HepG2 (cell line): Measurements from ENCODE around the gene KLRK1. TPM values are rescaled to one million over a fixed set of nuclear protein-coding genes. Genes with fewer than 3 reads are reported as not detected.
"Not testable (repeated sequence)": the region's sequence is repeated elsewhere in the genome, so short reads cannot be mapped to it uniquely, and the experiment has no call there.

ENCODE experiments used
- ATAC-seq: fragments of 200-7000 bp; cut with Tn5 transposase; 3 replicates; pipeline ENCODE4 v1.9.1; 2020; ENCODE audit warnings: mild to moderate bottlenecking, moderate library complexity
- BruUV-seq: library from RNA; stranded (reverse); fragments of 400-500 nt; replicated peaks from 2 replicates; lab custom pipeline; 2021; lab: Mats Ljungman, UMichigan
- CTCF ChIA-PET: fragments of 300-600 bp; formaldehyde crosslinking; extraction: SDS; loops from one replicate; lab custom pipeline; 2021; ENCODE audit warnings: low total read pairs, inconsistent platforms, low intra/inter-chr PET ratio; lab: Yijun Ruan, JAX
- POLR2A ChIA-PET: fragments of 350-600 bp; sonication (Branson Sonifier 250); formaldehyde crosslinking; loops from one replicate; lab custom pipeline; 2020; ENCODE audit warnings: antibody characterized with exemption, inconsistent platforms; lab: Yijun Ruan, JAX
- DNase-seq: peaks from one replicate; pipeline ENCODE4 v3.0.0-alpha.2; 2015; ENCODE audit warnings: low spot score
- FAIRE-seq: peaks from 3 replicates; lab custom pipeline; 2011; peaks lifted over from hg19 to GRCh38; lab: Jason Lieb, UNC
- H2AFZ ChIP-seq: one replicate; pipeline ENCODE4 v1.6.1; 2011; ENCODE audit warnings: low read length, inconsistent platforms
- H3K27ac ChIP-seq: fragments of 300-600 bp; 3 replicates; pipeline ENCODE4 v1.8.0; 2011; ENCODE audit warnings: mixed run types, mild to moderate bottlenecking, mixed read lengths, low read length, inconsistent platforms; ENCODE audit not compliant: insufficient read depth; ENCODE audit errors: extremely low read length
- H3K27me3 ChIP-seq, 2 experiments: fragments of 200-600 bp in 1 of 2; 2 replicates in 1 of 2; 3 replicates in 1 of 2; pipeline versions ENCODE4 v1.6.0 to v1.8.0; 2011; ENCODE audit warnings: low read length in 2 of 2, mild to moderate bottlenecking in 2 of 2, moderate library complexity in 2 of 2, inconsistent platforms in 1 of 2; ENCODE audit not compliant: insufficient read depth in 2 of 2, control insufficient read depth in 1 of 2
- H3K36me3 ChIP-seq, 2 experiments: fragments of 200-600 bp in 1 of 2; replicated peaks in 1 of 2; 2 replicates in 1 of 2; 3 replicates in 1 of 2; pipeline versions ENCODE4 v1.5.1 to v1.8.0; 2011; ENCODE audit warnings: low read length in 2 of 2, inconsistent platforms in 1 of 2; ENCODE audit not compliant: insufficient read depth in 2 of 2, control insufficient read depth in 1 of 2
- H3K4me1 ChIP-seq: 2 replicates; pipeline ENCODE4 v1.5.1; 2012; ENCODE audit warnings: low read length, inconsistent platforms; ENCODE audit not compliant: insufficient read depth
- H3K4me2 ChIP-seq: 2 replicates; pipeline ENCODE4 v1.6.0; 2011; ENCODE audit warnings: low read depth, low read length, inconsistent platforms
- H3K4me3 ChIP-seq, 3 experiments: fragments of 200-600 bp in 1 of 3; sonication (generic), shearing (Covaris generic) in 1 of 3; replicated peaks in 1 of 3; 2 replicates each; pipeline ENCODE4 v1.5.1; 2011 to 2016; ENCODE audit warnings: low read length in 3 of 3, inconsistent platforms in 2 of 3, low read depth in 2 of 3, mild to moderate bottlenecking in 2 of 3, control low read depth in 1 of 3, mixed read lengths in 1 of 3; ENCODE audit not compliant: insufficient read depth in 1 of 3
- H3K79me2 ChIP-seq: one replicate; pipeline ENCODE4 v1.6.1; 2011; ENCODE audit warnings: low read length, inconsistent platforms; ENCODE audit not compliant: insufficient read depth
- H3K9ac ChIP-seq: 2 replicates; pipeline ENCODE4 v1.6.0; 2011; ENCODE audit warnings: mild to moderate bottlenecking, low read depth, low read length, inconsistent platforms; ENCODE audit not compliant: insufficient read depth
- H3K9me3 ChIP-seq: 2 replicates; pipeline ENCODE4 v1.5.1; 2012; ENCODE audit warnings: mild to moderate bottlenecking, low read length
- H4K20me1 ChIP-seq: 2 replicates; pipeline ENCODE4 v1.6.0; 2011; ENCODE audit warnings: inconsistent platforms, mild to moderate bottlenecking, low read length, moderate library complexity; ENCODE audit not compliant: insufficient read depth
- CEBPZ ChIP-seq: IDR thresholded peaks from 2 replicates; pipeline ENCODE4 v1.6.1; 2012; ENCODE audit warnings: low read length, improper control_type of control experiment
- DPF2 ChIP-seq: sonication (generic); formaldehyde crosslinking; IDR thresholded peaks from 2 replicates; pipeline ENCODE4 v1.4.0; 2020; ENCODE audit warnings: mild to moderate bottlenecking, low read depth, missing genetic modification reagents, borderline replicate concordance
- ERF ChIP-seq: IDR thresholded peaks from 2 replicates; pipeline ENCODE4 v1.6.1; 2018; ENCODE audit warnings: missing biosample characterization, missing genetic modification reagents
- GPN1 ChIP-seq: sonication (generic); formaldehyde crosslinking; IDR thresholded peaks from 2 replicates; pipeline ENCODE4 v1.5.1; 2020; ENCODE audit warnings: missing genetic modification reagents, borderline replicate concordance
- HDAC6 ChIP-seq: fragments of 200-600 bp; sonication (generic); IDR thresholded peaks from 2 replicates; pipeline ENCODE4 v1.7.0; 2017; ENCODE audit warnings: mild to moderate bottlenecking, antibody characterized with exemption, low read length, low read depth
- MIER2 ChIP-seq: IDR thresholded peaks from 2 replicates; pipeline ENCODE4 v1.6.1; 2016; ENCODE audit warnings: missing biosample characterization, missing genetic modification reagents
- NCOA2 ChIP-seq: sonication (generic); formaldehyde crosslinking; IDR thresholded peaks from 2 replicates; pipeline ENCODE4 v1.8.0; 2022; ENCODE audit warnings: inconsistent platforms
- SMARCE1 ChIP-seq: fragments of 450-650 bp; IDR thresholded peaks from 2 replicates; pipeline ENCODE4 v1.6.1; 2017; ENCODE audit warnings: borderline replicate concordance
- TIGD3 ChIP-seq: sonication (generic); formaldehyde crosslinking; IDR thresholded peaks from 2 replicates; pipeline ENCODE4 v1.5.1; 2020; ENCODE audit warnings: mild to moderate bottlenecking, missing genetic modification reagents, borderline replicate concordance
- ZMYM2 ChIP-seq: sonication (generic); formaldehyde crosslinking; IDR thresholded peaks from 2 replicates; pipeline ENCODE4 v1.8.0; 2022; ENCODE audit warnings: mild to moderate bottlenecking, missing genetic modification reagents
- ZNF225 ChIP-seq: sonication (generic); formaldehyde crosslinking; IDR thresholded peaks from 2 replicates; pipeline ENCODE4 v1.4.0; 2020; ENCODE audit warnings: mild to moderate bottlenecking, missing genetic modification reagents
- ZNF564 ChIP-seq: sonication (generic); formaldehyde crosslinking; IDR thresholded peaks from 2 replicates; pipeline ENCODE4 v1.8.1; 2023; ENCODE audit warnings: mild to moderate bottlenecking, missing genetic modification reagents
- WGBS: methylation state at CpG from one replicate; pipeline ENCODE4 v1.1.6; 2017; ENCODE audit warnings: low lambda C conversion rate; 5-methylcytosine and 5-hydroxymethylcytosine counted together
- in situ Hi-C: cut with HindIII; loops from 2 replicates; pipeline ENCODE4 v1.10.0; 2017; ENCODE audit warnings: low pct_unique_long_range_greater_than_20kb; ENCODE audit not compliant: extremely low pct_ligation_motif_present
- intact Hi-C: fragments of 100-400 bp; cut with micrococcal nuclease; formaldehyde crosslinking; loops from one replicate; pipeline ENCODE4 v1.10.0; 2022; ENCODE audit not compliant: unreplicated experiment
- polyA plus RNA-seq, 8 experiments: library from polyadenylated mRNA; depleted of rRNA in 3 of 8; stranded (reverse) in 7 of 8; unstranded in 1 of 8; fragments of >200 nt; fragmentation: Illumina TruSeq in 4 of 8; extraction: Trizol in 4 of 8; gene quantifications; 2 replicates each; pipeline versions ENCODE4 v1.2.1 to v1.2.3, GENCODE V29; 2011 to 2016; ENCODE audit warnings: low read depth in 4 of 8, missing spikeins in 1 of 8, mixed read lengths in 1 of 8; ENCODE audit not compliant: insufficient read depth in 1 of 8
- total RNA-seq, 5 experiments: library from RNA; depleted of rRNA; stranded (reverse); fragments of >200 nt; fragmentation: Illumina TruSeq; extraction: Trizol; gene quantifications; 2 replicates each; pipeline ENCODE4 v1.2.3, GENCODE V29; 2016; ENCODE audit warnings: low read depth in 1 of 5
- TF ChIP-seq, protein P1 (sequence below): IDR thresholded peaks from 2 replicates; pipeline ENCODE4 v1.6.1; 2016; ENCODE audit warnings: low read depth, missing genetic modification reagents, missing compliant biosample characterization

Gene KLRK1
- total and polyA plus RNA-seq, 2 of the 13 experiments (the other 11 are each of a cell fraction or from before 2014, with no cell fraction given) = not detected

- TF ChIP-seq CEBPZ = no peak
- no peak for TF ChIP-seq ZNF225 (CRISPR knock-in tag)
- TF ChIP-seq DPF2 = no peak
- TF ChIP-seq SMARCE1 = no peak
- TF ChIP-seq NCOA2 (CRISPR knock-in tag) = no peak
- TF ChIP-seq ZMYM2 = no peak
- TF ChIP-seq MIER2 (CRISPR knock-in tag) = no peak
- TF ChIP-seq, protein P1, sequence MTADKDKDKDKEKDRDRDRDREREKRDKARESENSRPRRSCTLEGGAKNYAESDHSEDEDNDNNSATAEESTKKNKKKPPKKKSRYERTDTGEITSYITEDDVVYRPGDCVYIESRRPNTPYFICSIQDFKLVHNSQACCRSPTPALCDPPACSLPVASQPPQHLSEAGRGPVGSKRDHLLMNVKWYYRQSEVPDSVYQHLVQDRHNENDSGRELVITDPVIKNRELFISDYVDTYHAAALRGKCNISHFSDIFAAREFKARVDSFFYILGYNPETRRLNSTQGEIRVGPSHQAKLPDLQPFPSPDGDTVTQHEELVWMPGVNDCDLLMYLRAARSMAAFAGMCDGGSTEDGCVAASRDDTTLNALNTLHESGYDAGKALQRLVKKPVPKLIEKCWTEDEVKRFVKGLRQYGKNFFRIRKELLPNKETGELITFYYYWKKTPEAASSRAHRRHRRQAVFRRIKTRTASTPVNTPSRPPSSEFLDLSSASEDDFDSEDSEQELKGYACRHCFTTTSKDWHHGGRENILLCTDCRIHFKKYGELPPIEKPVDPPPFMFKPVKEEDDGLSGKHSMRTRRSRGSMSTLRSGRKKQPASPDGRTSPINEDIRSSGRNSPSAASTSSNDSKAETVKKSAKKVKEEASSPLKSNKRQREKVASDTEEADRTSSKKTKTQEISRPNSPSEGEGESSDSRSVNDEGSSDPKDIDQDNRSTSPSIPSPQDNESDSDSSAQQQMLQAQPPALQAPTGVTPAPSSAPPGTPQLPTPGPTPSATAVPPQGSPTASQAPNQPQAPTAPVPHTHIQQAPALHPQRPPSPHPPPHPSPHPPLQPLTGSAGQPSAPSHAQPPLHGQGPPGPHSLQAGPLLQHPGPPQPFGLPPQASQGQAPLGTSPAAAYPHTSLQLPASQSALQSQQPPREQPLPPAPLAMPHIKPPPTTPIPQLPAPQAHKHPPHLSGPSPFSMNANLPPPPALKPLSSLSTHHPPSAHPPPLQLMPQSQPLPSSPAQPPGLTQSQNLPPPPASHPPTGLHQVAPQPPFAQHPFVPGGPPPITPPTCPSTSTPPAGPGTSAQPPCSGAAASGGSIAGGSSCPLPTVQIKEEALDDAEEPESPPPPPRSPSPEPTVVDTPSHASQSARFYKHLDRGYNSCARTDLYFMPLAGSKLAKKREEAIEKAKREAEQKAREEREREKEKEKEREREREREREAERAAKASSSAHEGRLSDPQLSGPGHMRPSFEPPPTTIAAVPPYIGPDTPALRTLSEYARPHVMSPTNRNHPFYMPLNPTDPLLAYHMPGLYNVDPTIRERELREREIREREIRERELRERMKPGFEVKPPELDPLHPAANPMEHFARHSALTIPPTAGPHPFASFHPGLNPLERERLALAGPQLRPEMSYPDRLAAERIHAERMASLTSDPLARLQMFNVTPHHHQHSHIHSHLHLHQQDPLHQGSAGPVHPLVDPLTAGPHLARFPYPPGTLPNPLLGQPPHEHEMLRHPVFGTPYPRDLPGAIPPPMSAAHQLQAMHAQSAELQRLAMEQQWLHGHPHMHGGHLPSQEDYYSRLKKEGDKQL (CRISPR knock-in tag) = no peak
- TF ChIP-seq HDAC6 = no peak
- no peak for TF ChIP-seq ZNF564 (CRISPR knock-in tag)
- no peak for TF ChIP-seq GPN1 (CRISPR knock-in tag)
- TF ChIP-seq ERF (CRISPR knock-in tag) = no peak
- no peak for TF ChIP-seq TIGD3
Measured at GRCh38 chr12:10392394-10392930, 2.6 kb upstream of the KLRK1 start (continued).

GRCh38 chr12:10390991-10391390 is 1.1 kb upstream of the KLRK1 start:
- H3K27ac ChIP-seq, CTCF ChIA-PET, in situ Hi-C loops, H4K20me1 ChIP-seq, BruUV-seq, intact Hi-C loops, DNase-seq, H3K36me3 ChIP-seq, POLR2A ChIA-PET, H2AFZ ChIP-seq, H3K4me2 ChIP-seq, H3K9ac ChIP-seq, H3K4me3 ChIP-seq, ATAC-seq, H3K27me3 ChIP-seq, H3K9me3 ChIP-seq, H3K79me2 ChIP-seq, FAIRE-seq: not testable (repeated sequence)
- H3K4me1 ChIP-seq = peaks cover 15% of the 10 kb centered on the region
- 52% methylated on average over 7 of the region's 7 CpGs for WGBS
